Right ventricle myocardium inferior (tissue), 1 donor: ENCODE data around the gene SLC25A26. TPM values are rescaled to one million over a fixed set of nuclear protein-coding genes. Genes with fewer than 3 reads are reported as not detected.
"Not testable (repeated sequence)": the region's sequence is repeated elsewhere in the genome, so short reads cannot be mapped to it uniquely, and the experiment has no call there.

Experiments used
- ATAC-seq: fragments of 200-7000 bp; cut with Tn5 transposase; one replicate; pipeline ENCODE4 v1.9.1; 2020; ENCODE audit warnings: mild to moderate bottlenecking, moderate library complexity
- DNase-seq: peaks from one replicate; pipeline ENCODE4 v3.0.0; 2021; ENCODE audit errors: missing footprints
- intact Hi-C: fragments of 100-400 bp; cut with DNase I; formaldehyde crosslinking; loops from one replicate; pipeline ENCODE4 v1.11.0; 2022
- total RNA-seq: library from RNA; stranded (reverse); fragmentation: NEBNext Ultra II Directional; extraction: Animal tissue kit (Norgen Biotek cat#: 25700); gene quantifications from one replicate; pipeline ENCODE4 v1.2.1, GENCODE V29; 2021
- donor health status: DM: no; HTN: yes; CAD: no; lungs with severe emphysema.

Gene SLC25A26
- total RNA-seq, 1 donor from 2014 or later: 45.9 TPM

DNA sequence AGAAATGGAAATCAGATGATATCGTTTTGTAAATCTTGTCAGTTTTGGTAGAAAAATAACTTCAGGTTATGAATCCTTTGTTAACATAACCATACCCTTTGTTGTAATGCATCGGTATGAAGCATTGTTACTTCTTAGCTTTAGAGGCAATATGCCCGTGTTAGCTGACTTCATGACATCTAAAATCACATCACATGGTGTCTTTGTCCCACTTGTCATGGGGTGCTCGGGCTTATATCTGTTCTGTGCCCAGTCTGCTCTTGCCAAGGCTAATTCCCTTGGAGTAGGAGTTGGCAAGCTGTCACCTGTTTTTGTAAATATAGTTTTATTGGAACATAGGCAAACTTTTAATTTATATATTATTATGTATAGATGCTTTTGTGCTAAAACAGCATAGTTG lies 39.6 kb downstream of the SLC25A26 start:
- DNase-seq (no peak), ATAC-seq (peak; percentile 88)
- intact Hi-C loops: loop anchor here (5.0 kb wide), 1 partner anchor 112 kb away; no protein-coding TSS in a partner anchor

DNA sequence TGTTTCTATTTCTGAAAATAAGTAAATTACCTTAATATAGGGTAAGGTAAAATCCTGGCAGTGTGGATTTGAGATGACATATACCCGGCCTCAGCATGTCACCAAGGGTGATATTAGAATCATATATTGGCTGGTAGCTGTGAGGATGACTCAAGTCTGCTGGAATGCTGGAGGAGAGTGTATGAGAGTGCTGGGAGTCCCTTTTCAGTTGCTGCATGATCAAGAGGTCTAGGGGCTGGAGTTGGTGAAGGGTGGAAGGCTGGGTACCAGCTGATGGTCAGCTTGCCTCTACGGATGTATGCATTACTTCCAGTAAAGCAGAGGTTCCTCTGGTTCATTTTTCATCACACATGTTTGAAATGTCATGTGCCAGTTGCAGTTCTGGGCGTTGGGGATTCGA lies 40.6 kb downstream of the SLC25A26 start:
- intact Hi-C loops: loop anchor here (5.0 kb wide), 1 partner anchor 111 kb away; no protein-coding TSS in a partner anchor
- peak; percentile 47 for ATAC-seq

DNA sequence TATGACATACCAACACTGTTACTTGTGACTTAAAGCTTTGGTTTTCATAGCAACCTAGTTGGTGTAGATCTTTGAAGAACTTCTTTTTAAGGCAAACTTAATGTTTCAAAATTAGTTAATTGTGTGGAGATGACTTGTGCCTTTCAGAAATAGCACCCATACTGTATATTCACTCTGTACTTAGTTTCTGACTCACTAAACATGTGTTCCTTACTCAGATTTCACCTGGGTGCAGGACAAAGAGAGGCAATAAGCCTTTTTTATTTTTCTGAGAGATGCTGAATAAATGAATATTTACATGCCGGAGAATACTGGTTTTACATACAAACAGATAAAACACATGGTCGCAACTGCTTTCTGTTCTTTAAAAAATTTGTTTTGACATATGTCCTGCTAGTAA lies 44.8 kb downstream of the SLC25A26 start:
- ATAC-seq: no peak
- intact Hi-C loops: no loop called here
- DNase-seq: no peak

More for the DNA sequence above, 40.6 kb downstream of the SLC25A26 start:
- DNase-seq: no peak

DNA sequence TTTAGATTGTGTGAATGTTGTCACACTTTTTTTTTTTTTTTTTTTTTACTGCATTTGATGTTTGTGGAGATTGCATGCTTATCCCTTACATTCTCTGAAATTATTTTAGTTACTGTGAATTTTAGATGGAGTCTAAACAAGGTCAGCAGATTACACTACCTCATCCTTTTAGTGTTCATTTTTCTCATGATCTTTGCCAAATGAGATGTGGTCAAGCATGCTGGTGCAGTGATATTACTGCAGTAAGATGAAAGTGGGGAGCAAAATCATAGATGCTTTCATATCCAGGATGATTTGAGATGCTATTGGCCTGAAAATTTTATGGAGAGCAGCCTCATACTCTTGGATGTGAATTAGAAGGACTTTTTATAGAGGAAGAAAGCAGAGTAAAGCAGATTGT lies 45.8 kb downstream of the SLC25A26 start:
- ATAC-seq (no peak), DNase-seq (no peak)
- intact Hi-C loops: no loop called here

DNA sequence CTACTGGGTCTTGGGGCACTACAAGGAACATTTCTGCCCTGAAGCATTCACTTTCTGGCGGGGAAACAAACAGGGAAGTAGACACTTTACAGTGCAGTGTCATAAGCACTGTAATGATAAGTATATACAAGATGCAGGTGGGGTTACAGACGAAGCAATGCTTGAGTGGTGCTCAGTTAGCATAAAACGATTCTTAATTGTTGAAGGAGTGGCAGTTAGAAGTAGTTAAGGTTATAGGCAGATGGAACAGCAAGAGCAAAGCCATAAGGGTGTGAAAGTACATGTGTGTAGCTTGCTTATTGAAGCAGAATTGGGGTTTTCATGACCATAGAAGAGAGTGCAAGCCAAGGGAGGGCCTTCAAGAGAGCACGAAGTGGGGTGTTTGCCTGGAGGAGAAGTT lies 46.2 kb downstream of the SLC25A26 start:
- no peak for DNase-seq
- intact Hi-C loops: no loop called here
- ATAC-seq: no peak

DNA sequence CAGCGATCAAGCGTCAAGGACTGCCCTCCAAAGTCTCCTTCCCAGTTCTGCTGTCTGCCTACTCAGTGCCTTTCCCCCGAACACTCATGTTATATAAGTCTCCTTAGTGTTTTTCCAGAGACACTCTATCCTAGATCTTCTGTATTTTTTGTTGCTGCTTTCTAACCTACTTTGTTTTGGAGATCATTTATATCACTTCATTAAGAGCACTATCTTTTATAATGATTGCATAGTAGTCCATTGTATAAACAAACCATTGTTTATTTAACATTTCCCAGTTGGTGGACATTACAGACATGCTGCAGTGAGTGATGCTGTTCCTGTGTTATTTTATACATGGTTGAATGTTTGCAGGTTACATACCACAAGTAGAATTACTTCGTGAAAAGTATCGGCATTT lies 47.1 kb downstream of the SLC25A26 start:
- ATAC-seq: no peak
- intact Hi-C loops: no loop called here
- no peak for DNase-seq

DNA sequence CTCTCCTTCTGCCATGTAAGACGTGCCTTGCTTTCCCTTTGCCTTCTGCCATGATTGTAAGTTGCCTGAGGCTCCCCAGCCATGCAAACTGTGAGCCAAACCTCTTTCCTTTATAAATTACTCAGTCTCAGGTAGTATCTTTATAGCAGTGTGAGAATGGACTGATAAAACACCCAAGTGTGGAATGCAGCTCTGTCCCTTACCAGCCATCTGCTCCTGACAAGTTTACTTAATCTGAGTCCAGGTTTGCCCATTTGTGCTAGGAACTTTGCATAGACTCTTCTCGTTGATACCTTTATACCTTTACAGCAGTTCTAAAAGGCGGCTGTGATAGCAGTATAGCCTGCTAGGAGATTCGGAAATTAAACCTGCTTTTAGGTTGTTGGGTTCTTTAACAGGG lies 48.1 kb downstream of the SLC25A26 start:
- intact Hi-C loops: no loop called here
- ATAC-seq (no peak), DNase-seq (no peak)

DNA sequence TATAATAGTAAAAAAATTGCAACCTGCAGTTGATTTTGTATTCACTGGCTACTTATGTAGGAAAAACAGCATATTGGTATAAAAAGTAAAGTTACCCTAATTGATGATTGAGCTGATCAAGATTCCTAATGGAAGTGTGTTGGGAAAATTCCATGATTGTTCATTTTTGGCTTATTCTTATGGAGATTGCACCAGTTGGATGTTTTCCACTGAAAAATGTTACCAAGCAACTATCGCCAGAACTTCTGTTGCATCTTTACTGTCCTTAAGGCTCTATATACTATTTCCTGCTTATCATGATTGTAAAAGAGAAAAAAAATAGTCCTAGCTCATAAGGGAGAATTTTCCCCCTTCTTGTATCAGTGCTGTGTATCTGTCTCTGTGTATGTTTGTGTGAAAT lies 48.6 kb downstream of the SLC25A26 start:
- intact Hi-C loops: no loop called here
- no peak for ATAC-seq
- no peak for DNase-seq

DNA sequence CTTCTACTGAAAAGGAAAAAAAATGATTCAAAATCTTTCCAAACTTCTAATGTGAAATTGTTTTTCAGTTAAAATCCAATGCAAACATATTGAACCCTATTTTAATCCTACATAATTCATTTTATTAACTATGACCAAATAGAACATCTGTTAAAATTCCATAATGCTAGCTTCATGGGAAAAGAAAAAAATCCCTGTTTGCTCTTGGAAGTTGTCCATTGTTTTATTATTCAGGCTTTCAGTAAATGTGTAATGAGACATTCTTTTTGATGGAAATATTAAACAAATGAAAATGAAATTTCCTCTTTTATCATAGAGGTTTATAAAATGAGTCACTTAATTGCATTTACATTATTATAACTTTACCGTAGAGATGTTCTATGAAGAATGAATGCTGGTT lies 49.5 kb downstream of the SLC25A26 start:
- ATAC-seq: no peak
- intact Hi-C loops: no loop called here

DNA sequence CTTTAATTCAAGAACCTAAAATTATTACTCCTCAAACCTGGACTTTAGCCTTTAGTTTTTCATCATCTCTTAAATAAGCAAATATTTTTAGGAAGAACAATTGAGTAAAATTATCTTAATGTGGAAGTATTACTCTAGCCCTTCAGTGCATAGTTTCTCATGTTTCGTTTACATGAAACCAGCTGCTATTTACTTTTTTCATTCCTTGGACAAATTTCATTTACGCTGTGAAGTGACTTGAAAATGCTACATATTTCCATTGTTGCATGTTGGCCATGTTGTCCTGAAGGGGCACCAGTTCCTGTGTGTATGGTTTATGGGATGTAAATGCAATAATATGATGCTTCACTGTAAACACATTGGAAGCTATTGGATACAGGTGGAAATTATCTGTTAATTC lies 49.9 kb downstream of the SLC25A26 start:
- intact Hi-C loops: no loop called here
- ATAC-seq (no peak), DNase-seq (no peak)

More for the DNA sequence above, 49.5 kb downstream of the SLC25A26 start:
- DNase-seq: no peak

DNA sequence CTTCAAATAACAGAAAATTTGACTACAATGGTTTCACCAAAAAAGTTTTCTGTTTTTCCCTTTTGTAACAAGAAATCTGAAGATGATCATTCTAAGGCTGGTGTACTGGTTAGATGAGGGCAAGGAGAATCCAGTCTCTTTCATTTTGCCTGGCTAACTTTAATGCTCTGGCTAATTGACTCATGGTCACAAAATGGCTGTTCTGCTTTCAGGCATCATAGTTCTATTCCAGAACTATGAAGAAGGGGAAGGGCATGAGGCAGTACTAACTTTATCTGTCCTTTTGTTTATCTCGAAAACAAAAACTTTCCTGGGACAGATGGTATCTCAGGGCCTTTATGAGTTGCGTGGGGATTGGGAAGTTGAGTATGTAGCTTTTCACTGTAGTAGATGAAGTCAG lies 50.4 kb downstream of the SLC25A26 start:
- ATAC-seq (no peak), DNase-seq (no peak)
- intact Hi-C loops: no loop called here

DNA sequence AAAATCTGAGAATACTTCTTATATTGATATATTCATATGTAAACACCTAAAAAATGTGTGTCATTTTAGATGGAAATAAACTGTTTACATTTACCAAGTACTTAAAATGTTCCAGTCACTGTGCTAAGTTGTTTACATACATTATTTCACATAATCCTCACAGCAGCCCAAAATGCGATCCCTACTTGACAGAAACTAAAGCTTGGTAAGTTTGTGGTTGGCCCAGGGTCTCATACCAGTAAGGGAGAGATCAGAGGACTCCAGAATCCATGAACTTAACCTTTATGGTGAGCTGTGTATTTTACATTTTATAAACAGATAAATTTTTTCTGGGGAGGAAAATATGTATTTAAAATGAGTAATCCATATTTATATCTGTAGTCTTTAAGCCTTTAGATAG lies 51.2 kb downstream of the SLC25A26 start:
- intact Hi-C loops: no loop called here
- DNase-seq: no peak
- no peak for ATAC-seq

DNA sequence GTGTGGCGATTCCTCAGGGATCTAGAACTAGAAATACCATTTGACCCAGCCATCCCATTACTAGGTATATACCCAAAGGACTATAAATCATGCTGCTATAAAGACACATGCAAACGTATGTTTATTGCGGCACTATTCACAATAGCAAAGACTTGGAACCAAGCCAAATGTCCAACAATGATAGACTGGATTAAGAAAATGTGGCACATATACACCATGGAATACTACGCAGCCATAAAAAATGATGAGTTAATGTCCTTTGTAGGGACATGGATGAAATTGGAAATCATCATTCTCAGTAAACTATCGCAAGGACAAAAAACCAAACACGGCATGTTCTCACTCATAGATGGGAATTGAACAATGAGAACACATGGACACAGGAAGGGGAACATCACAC lies 54.0 kb downstream of the SLC25A26 start:
- intact Hi-C loops: loop anchor here (5.0 kb wide), 1 partner anchor 227 kb away; the partner anchor contains the start of gene LRIG1
- not testable (repeated sequence) for DNase-seq, ATAC-seq

DNA sequence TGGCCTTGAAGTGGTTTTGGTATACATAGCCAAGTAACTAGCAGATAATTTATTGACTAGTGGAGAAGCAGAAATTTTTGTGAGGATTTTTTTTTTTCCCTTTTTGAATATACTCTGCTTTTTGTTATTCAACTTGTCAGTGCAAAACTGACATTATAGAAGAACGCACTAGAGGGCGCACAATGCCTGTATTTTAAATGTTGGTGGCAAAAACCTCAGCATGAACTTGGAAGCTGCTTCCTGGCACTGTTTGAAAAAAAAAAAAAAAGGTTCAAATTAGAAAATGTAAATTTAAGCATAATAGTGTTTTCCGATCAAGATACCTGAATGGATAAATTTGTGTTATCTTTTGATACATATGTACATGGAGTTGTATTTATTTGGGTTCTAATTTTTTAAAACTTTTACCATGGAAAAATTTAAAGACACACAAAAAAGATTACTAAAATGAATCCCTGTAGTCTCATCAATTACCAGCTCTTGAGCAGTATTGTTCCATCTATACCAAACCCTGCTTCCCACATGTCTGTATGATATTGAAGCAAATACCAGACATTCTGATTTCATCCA lies 56.0 kb downstream of the SLC25A26 start:
- DNase-seq: no peak
- ATAC-seq: no peak

DNA sequence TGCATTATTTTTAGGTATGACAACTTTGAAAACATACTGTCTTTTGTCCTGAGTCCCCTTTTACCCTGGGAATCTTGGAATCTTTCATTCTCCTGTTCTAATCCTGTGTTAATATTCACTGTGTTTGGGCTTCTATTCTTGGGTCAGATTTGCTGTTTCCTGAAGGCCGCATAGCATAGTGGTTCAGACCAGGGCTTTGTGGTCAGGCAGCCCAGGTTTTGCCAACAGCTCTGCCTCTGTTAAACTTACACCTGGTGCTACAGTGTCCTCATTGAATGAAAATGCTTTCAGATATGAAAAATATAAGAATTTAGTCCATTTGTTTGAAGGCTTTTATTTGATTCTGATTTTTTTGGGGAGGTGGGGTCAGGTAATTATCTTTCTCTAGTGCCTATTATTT lies 58.4 kb downstream of the SLC25A26 start:
- no peak for DNase-seq
- no peak for ATAC-seq
- intact Hi-C loops: loop anchor here (5.0 kb wide), 1 partner anchor 223 kb away; the partner anchor contains the start of gene LRIG1

More for the DNA sequence above, 56.0 kb downstream of the SLC25A26 start:
- intact Hi-C loops: loop anchor here (1.0 to 5.0 kb wide), 3 partner anchors 98 to 540 kb away; partner anchors contain the start of gene LRIG1

DNA sequence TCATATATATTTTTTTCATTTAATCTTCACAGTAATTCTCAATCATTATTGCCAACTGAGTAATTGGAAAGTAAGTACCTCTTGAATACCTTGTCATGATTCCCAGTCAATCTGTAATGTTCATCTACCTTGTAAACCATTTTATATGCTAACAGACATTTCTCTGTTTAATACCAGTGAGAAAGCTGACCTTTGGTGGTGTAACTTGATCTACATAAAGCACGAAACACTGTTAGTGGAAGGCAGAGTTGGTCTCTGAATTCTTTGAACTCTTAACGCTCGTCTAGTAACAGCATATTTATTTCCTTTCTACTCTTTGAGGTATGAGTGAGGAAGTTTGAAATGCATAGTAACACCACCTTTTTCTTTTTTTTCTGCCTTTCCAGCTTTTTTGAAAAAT lies 59.5 kb downstream of the SLC25A26 start:
- DNase-seq (no peak), ATAC-seq (no peak)
- intact Hi-C loops: no loop called here

DNA sequence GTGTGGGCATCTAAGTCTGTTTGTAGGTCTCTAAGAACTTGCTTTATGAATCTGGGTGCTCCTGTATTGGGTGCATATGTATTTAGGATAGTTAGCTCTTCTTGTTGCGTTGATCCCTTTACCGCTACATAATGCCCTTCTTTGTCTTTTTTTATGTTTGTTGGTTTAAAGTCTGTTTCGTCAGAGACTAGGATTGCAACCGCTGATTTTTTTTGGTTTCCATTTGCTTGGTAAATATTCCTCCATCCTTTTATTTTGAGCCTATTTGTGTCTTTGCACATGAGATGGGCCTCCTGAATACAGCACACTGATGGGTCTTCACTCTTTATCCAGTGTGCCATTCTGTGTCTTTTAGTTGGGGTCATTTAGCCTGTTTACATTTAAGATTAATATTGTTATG lies 71.1 kb downstream of the SLC25A26 start:
- intact Hi-C loops, ATAC-seq, DNase-seq: not testable (repeated sequence)

DNA sequence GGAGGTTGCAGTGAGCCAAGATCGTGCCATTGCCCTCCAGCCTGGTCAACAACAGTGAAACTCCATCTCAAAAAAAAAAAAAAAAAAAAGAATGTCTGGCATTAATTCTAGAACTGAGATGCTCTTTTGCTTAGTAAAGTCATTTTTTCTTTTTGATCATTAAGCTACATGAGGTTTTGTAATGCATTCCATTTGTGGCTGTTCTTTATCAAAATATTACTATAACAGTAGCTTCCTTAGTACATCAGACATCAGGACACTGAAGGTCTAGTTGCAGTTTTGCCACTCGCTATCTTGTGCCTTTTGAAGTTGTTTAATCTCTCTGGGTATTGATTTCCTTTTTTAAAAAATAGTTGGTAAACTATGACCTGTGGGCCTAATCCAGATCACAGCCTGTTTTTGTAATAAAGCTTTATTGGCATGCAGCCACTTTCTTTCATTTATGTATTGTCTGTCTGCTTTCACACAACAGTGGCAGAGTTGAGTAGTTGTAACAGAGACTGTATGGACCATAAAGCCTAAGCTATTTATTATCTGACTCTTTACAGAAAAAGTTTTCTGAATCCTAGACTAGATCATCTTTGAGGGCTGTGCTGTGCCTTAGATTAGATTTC lies 76.6 kb downstream of the SLC25A26 start:
- ATAC-seq (no peak), DNase-seq (no peak)
- intact Hi-C loops: no loop called here

DNA sequence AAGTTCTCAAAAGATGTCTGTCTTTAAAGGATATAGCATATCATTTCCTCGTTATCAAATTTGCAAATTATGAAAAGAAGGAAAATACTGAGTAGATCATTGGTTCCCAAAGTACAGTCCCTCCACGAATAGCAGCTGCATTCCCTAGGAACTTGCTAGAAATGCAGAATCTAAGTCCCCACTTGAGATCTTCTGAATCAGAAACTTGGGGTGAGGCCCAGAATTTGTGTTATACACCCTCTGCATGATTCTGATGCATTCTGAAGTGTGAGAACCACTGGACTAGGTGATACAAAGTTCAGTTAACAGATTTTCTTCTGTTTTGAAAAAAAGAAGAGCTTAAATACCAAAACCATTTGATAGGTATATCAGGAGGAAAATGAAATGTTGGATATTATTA lies 77.1 kb downstream of the SLC25A26 start:
- peak; percentile 71 for ATAC-seq
- intact Hi-C loops: no loop called here
- DNase-seq: no peak

DNA sequence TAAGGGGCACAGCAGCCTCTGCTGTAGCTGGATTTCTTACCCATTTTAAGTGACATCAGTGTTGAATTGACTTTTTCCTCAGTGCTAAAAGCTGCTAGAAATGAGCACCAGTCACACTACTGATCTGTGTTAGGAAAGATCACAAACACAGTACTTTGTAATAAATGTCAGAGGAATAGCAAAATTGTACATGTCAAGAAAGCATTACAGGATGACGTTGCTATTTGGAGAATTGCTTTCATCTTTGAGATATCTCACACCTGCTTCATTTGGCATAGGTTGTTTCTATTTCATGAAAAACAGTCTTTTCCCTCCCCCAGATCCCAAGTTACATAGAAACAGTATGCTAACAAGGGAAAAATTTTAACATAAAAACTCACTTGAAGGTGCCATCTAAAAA lies 77.8 kb downstream of the SLC25A26 start:
- no peak for ATAC-seq
- no peak for DNase-seq
- intact Hi-C loops: no loop called here
